IPS-18a (cell line): Measurements from ENCODE around the gene IGFN1.
A peak's percentile ranks its signal among the peaks of the same experiment; 100 is the strongest.

ENCODE experiments used
- H3K27ac ChIP-seq: one replicate; pipeline ENCODE4 v1.5.1; 2013; ENCODE audit warnings: low read length
- H3K27me3 ChIP-seq: one replicate; pipeline ENCODE4 v1.6.1; 2013; ENCODE audit warnings: mild to moderate bottlenecking, low read length; ENCODE audit not compliant: control insufficient read depth, insufficient read depth
- H3K36me3 ChIP-seq: one replicate; pipeline ENCODE4 v1.6.1; 2013; ENCODE audit warnings: low read depth, low read length; ENCODE audit not compliant: control insufficient read depth
- H3K4me1 ChIP-seq: one replicate; pipeline ENCODE4 v1.6.1; 2013; ENCODE audit warnings: low read depth, low read length; ENCODE audit not compliant: control insufficient read depth
- H3K4me3 ChIP-seq: one replicate; pipeline ENCODE4 v1.5.1; 2013; ENCODE audit warnings: low read length
- H3K9ac ChIP-seq: one replicate; pipeline ENCODE4 v1.6.1; 2013; ENCODE audit warnings: mild to moderate bottlenecking, low read length, moderate library complexity
- H3K9me3 ChIP-seq: one replicate; pipeline ENCODE4 v1.6.1; 2013; ENCODE audit warnings: low read depth, low read length; ENCODE audit not compliant: control insufficient read depth

IGFN1 gene

DNA sequence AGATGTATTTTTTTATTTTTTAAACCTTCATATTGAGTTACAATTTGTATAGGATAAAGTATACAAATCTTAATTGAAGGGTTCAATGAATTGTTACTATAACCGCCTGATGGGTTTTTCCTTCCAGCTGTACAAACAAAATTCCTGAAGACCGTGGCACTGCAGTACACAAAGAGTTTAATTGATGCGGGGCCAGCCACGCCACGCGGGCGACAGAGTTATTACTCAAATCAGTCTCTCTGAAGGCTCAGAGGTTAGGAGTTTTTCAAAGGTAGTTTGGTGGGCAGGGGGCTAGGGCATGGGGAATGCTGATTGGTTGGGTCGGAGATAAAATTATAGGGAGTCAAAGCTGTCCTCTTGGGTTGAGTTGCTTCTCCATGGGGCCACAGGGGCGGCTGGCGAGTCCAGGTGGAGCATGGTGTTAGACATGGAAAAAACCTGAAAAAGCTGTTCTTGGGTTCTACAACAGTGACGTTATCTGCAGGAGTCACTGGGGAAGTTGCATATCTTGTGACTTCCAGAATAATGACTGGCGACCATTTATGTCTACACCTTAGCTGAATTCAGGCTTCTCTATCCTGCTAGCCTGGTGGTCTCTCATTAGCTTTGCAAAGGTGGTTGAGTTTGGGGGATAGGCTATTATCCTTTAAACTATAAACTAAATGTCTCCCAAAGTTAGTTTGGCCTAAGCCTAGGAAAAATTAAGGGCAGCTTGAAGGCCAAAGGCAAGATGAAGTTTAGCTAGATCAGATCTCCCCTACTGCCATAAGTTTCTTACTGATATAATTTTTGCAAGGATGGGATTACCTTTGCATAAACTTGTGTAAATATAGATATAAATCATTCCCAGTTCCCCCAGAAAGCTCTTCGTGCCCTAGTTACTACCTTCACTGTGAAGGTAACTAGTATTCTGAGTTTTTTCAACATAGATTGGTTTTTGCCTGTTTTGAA is 23.3 kb upstream of the IGFN1 start:
- no peaks in the 10 kb centered on the region for H3K36me3 ChIP-seq
- H3K27me3 ChIP-seq = peaks cover 22% of the 10 kb centered on the region
- no peak overlapping the region for H3K4me3 ChIP-seq
- H3K4me1 ChIP-seq = peaks cover 3% of the 10 kb centered on the region
- H3K27ac ChIP-seq = no peak overlapping the region
- H3K9ac ChIP-seq = no peak overlapping the region
- no peaks in the 10 kb centered on the region for H3K9me3 ChIP-seq

DNA sequence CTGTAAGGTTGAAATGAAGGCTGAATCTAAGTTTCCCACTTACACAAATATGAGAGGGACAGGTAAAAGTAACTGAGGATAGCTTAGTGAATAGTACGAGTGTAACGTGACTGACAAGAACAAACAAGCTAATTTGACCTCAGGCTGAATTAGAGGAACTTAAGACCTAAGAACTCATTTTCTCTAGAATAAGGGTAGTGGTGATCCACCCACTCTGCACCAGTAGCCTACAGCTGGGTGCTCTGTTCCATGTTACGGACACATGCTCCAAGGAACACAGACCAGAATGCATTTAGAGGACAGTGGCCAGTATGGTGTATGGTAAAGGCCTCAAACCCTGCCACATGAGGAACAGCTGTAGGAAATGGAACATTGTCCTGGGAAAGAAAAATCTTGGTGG is 21.4 kb upstream of the IGFN1 start:
- H3K27ac ChIP-seq = no peak overlapping the region
- no peak overlapping the region for H3K4me3 ChIP-seq
- H3K9ac ChIP-seq = no peak overlapping the region
- H3K27me3 ChIP-seq = peaks cover 23% of the 10 kb centered on the region
- peaks cover 3% of the 10 kb centered on the region for H3K4me1 ChIP-seq
- no peaks in the 10 kb centered on the region for H3K9me3 ChIP-seq
- no peaks in the 10 kb centered on the region for H3K36me3 ChIP-seq

DNA sequence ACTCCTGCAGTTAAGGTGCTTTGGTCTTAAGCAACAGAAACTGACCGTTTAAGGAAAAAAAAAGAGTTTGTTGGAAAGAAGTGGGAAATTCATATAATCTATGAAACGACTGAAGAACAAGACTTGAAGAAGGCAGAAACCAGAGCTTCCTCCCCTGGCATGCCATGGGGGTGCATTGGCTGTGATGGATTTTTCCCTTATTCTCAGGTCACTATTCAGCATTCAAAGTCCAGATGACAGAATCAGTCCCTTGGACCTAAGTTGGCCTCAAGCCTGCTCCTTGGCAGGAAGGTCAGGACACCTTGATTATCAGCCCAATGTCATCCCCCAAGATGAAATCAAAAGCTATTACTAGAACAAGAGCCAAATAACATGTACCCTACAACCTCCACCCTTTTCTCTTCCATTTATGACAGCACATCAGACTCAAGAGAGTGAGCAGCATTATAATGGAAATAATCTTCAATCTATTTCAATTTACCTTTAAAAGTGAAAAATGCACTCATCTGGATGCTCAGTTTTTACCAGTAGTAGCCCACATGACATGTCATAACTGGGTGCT is 20.6 kb upstream of the IGFN1 start:
- H3K4me3 ChIP-seq = peak overlapping the region; percentile 1
- H3K9me3 ChIP-seq = no peaks in the 10 kb centered on the region
- no peak overlapping the region for H3K27ac ChIP-seq
- H3K36me3 ChIP-seq = no peaks in the 10 kb centered on the region
- peaks cover 23% of the 10 kb centered on the region for H3K27me3 ChIP-seq
- H3K4me1 ChIP-seq = peaks cover 3% of the 10 kb centered on the region
- H3K9ac ChIP-seq = peak overlapping the region; percentile 3

DNA sequence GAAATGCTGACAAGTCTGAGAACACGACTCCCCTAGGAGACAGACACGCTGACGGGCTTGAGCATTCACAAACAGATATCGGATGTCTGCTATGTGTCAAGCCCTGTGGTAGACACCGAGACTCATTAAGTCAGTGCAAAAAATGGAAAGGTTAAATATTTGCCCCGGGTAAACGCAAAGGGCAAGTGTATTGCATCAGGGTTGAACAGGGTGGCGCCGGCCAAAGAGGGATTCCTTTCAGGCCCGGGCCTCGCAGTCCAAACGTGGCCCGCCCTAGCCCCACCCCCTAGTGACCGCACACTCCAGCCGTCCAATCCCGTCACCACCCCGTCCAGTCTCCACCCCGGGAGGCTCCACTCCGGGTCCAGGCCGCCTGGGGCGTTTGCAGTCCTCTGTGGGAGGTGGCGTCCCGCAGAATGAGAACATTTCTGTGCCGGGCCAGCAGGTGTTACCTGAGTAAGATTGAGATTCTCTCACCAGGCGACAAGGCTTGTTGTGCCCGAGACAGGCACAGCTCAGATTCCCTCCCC is 20.0 kb upstream of the IGFN1 start:
- peaks cover 23% of the 10 kb centered on the region for H3K27me3 ChIP-seq
- H3K36me3 ChIP-seq = no peaks in the 10 kb centered on the region
- peaks cover 3% of the 10 kb centered on the region for H3K4me1 ChIP-seq
- H3K9me3 ChIP-seq = no peaks in the 10 kb centered on the region
- peak overlapping the region; percentile 52 for H3K9ac ChIP-seq
- no peak overlapping the region for H3K27ac ChIP-seq
- H3K4me3 ChIP-seq = peak overlapping the region; percentile 72

DNA sequence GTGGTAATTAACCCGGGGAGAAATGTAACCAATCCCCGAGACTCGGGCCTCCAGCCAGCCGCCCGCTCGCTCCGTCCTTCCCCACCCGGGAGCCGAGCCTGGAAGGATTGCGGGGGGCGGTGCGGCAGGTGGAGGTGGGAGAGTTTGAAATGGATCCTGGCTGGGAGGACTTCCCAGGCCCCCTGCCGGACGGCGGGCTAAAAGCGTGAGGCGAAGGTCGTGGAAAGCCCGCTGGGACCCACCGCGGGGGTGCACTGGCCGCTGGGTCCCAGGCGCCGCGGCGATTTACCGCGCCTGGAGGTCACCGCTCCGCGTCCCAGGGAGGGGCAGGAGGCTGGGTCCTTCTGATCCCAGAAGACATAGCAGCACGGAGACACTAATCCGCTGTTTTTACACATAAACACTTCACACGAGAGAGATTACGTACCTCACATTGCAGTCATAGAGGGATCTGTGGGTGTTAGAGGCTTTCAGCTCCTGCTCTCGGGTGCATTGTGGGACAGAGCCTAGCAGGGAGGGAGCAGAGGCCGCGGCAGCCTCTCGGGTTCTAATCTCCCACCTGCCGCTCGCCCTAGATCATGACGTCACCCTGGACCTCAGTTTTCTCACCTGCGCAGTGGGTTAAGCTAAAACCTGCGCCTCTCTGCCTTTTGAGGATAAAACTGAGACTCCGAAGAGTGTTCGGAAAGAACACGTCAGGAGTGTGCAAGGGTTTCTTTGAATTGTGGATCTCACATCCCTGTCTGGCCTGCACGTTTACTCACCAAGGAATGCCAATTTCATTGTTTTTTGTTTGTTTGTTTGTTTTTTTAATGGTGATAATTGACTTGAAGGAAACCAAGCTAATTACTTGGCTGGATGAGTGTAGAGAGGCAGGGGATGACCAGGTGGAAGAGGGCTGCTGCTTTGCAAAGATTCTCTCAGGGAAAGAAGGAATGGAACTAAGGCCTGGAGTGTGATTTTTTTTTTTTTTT is 19.3 kb upstream of the IGFN1 start:
- Histone ChIP-seq H3K27ac (no peak overlapping the region), H3K9ac (peak overlapping the region; percentile 52), H3K4me1 (peaks cover 3% of the 10 kb centered on the region)

DNA sequence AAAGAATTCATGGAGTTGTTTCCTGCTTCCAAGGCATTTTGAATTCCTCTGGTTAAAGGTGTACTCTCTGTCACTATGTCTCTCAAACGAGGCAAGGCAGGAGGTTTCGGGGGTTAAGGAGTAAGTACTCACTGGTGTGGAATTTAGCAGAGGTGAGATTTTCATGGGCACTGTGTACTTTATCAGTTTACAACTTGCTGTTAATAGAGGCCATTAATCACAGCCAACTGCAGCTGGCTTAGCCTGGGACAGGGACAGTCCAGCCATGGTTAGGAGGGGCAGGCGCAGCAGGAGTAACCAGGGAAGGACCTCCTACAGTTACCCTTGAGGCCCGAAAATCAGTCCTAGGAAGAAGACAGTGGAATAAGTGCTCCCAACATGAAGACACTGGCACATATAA is 18.3 kb upstream of the IGFN1 start:
- Histone ChIP-seq H3K27ac (no peak overlapping the region), H3K9me3 (no peaks in the 10 kb centered on the region), H3K4me3 (no peak overlapping the region), H3K4me1 (peaks cover 3% of the 10 kb centered on the region), H3K27me3 (peaks cover 23% of the 10 kb centered on the region), H3K9ac (no peak overlapping the region), H3K36me3 (no peaks in the 10 kb centered on the region)

More for the DNA sequence above, 19.3 kb upstream of the IGFN1 start:
- Histone ChIP-seq H3K27me3 (peaks cover 23% of the 10 kb centered on the region), H3K4me3 (peak overlapping the region; percentile 72), H3K36me3 (no peaks in the 10 kb centered on the region), H3K9me3 (no peaks in the 10 kb centered on the region)

DNA sequence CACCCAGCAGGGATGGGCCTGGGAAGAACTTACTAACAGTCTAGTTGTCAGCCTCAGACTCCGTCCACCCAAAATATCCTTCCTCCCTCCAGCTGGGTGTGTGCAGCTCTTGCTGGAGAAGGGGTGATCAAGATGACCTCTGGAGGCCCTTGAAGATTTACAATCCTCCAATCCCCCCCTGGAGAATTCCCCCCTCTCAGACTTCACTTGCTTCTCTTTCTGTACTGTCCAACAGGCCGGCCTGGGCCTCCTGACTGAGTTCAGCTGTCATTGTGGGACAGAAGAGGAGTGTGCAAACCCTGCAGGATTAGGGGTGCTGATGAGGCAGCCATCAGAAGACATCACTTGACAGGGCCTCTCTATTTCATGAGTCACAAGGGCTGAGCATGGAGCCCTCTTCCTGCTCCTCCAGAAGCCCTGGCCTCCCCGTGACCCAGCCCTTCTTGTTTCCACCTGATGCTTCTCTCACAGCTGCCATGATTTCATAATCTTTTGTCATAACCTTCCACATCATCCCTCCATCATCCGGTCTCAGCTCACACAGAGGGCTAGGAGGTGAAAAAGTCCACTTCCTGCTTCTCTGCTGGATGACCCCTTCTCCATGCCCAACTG is 17.5 kb upstream of the IGFN1 start:
- H3K4me3 ChIP-seq = no peak overlapping the region
- no peaks in the 10 kb centered on the region for H3K36me3 ChIP-seq
- H3K9me3 ChIP-seq = no peaks in the 10 kb centered on the region
- peaks cover 3% of the 10 kb centered on the region for H3K4me1 ChIP-seq
- H3K9ac ChIP-seq = no peak overlapping the region
- peaks cover 23% of the 10 kb centered on the region for H3K27me3 ChIP-seq
- no peak overlapping the region for H3K27ac ChIP-seq

DNA sequence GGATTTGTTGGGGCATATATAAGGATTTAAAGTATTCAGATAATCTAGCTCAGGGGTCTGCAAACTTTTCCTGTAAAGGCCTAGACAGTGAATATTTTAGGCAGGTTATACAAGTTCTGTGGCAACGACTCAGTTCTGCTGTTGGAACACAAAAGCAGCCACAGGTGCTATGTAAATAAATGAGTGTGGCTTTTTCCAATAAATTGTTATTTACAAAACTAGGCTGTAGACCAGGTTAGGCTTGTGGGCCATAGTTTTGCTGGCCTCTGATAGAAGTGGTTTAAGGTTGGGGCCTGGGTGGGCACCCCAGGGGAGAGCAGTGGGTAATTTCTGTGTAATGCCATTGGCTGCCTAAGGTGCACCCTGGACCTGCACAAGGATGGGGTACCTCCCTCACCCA is 16.9 kb upstream of the IGFN1 start:
- no peak overlapping the region for H3K27ac ChIP-seq
- no peaks in the 10 kb centered on the region for H3K36me3 ChIP-seq
- H3K9ac ChIP-seq = no peak overlapping the region
- H3K4me1 ChIP-seq = peaks cover 3% of the 10 kb centered on the region
- peaks cover 23% of the 10 kb centered on the region for H3K27me3 ChIP-seq
- H3K9me3 ChIP-seq = no peaks in the 10 kb centered on the region
- H3K4me3 ChIP-seq = no peak overlapping the region

DNA sequence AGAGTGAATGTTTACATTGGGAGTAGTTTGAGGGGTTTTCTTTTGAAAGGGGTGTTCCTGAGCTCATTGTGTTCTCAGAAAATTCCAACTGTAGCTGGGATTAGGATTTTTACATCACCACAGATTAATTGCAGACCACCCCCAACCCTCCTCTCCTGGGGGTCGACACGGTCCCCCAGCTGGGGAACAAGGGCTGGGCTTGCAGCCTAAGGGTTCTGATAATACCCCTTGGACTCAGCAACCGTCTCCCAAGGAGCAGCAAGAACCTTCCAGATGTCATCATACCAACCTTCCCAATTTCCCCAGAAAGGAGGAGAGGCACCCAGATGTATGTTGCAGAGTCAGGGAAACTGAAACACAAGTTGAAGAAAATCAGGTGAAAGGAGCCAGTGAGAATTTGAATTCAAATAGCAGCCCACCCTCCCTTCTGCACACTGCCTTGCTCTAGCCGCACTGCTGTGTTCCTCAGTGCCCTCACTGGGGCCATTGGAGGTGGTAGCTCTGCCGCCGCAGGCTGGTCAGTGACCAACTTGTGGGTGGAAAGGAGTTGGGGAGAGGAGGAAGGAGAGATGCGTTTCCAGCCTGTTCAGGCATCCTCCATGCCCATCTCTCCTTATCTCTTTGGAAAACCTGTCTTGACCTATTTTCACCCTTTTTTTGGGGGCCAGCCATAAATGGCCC is 14.7 kb upstream of the IGFN1 start:
- Histone ChIP-seq H3K27me3 (peaks cover 11% of the 10 kb centered on the region), H3K9ac (no peak overlapping the region), H3K4me1 (no peaks in the 10 kb centered on the region), H3K4me3 (no peak overlapping the region), H3K27ac (no peak overlapping the region), H3K36me3 (no peaks in the 10 kb centered on the region), H3K9me3 (no peaks in the 10 kb centered on the region)

DNA sequence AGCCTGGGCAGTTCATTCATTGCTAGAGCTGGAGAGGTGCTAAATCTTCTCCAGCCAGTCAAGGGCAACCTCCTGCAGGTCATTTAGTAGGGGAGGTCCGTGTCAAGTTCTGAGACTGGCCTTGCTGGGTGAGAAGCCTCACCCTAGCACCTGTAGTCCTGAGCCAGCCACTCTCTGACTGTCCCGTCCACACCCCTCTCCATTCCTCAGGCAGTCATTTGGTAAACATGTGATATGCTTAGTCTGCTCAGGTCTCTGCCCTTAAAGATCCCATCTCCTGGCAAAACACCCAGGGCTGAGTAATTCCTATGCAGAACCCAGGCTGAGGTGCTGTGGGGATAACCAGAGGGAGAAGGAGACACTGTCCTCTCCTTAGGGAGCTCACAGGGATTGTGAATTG is 13.7 kb upstream of the IGFN1 start:
- no peak overlapping the region for H3K4me3 ChIP-seq
- no peaks in the 10 kb centered on the region for H3K36me3 ChIP-seq
- H3K9me3 ChIP-seq = no peaks in the 10 kb centered on the region
- H3K4me1 ChIP-seq = no peaks in the 10 kb centered on the region
- H3K27ac ChIP-seq = no peak overlapping the region
- H3K9ac ChIP-seq = no peak overlapping the region
- H3K27me3 ChIP-seq = peaks cover 5% of the 10 kb centered on the region
